GM12891 (cell line): ENCODE data around the gene KRT73.

Experiments
- POLR2A ChIP-seq: IDR thresholded peaks from 2 replicates; pipeline ENCODE4 v1.6.1; 2011; ENCODE audit warnings: low read depth, low read length, control low read depth
- TAF1 ChIP-seq: IDR thresholded peaks from 2 replicates; pipeline ENCODE4 v1.6.1; 2011; ENCODE audit warnings: low read depth, low read length, control low read depth

- TF ChIP-seq TAF1: no peak
- no peak for TF ChIP-seq POLR2A
These were observed 18.9 kb upstream of the KRT73 start for GRCh38 chr12:52637299-52637698.
